ENCODE data around the gene CMTM8. TPM values are rescaled to one million over a fixed set of nuclear protein-coding genes. Genes with fewer than 3 reads are reported as not detected.
A peak's percentile ranks its signal among the peaks of the same experiment; 100 is the strongest.

CMTM8 gene
- total and polyA plus RNA-seq, 9 donors, result 0.53 to 3.9 (median 2.4) TPM

GRCh38 chr3:32200992-32201758 is 37.3 kb upstream of the CMTM8 start:
- Histone ChIP-seq H3K36me3 (ENCODE audit: control insufficient read depth, insufficient read depth, low read length) (no peaks in the 10 kb centered on the region), H3K27ac (ENCODE audit: low read length) (peak overlapping the region; percentile 75), H3K27me3 (ENCODE audit: control insufficient read depth, insufficient read depth, low read length) (no peaks in the 10 kb centered on the region), H3K4me3 (ENCODE audit: low read length) (no peak overlapping the region), H3K9me3 (replicated peaks; ENCODE audit: control insufficient read depth, low read depth, low read length) (no peaks in the 10 kb centered on the region), H3K4me1 (ENCODE audit: control insufficient read depth, insufficient read depth, low read length) (peaks cover 16% of the 10 kb centered on the region)
- 42% methylated on average over 6 of the region's 10 CpGs for WGBS (ENCODE audit: insufficient coverage)
- DNase-seq, result peak; percentile 91

DNA sequence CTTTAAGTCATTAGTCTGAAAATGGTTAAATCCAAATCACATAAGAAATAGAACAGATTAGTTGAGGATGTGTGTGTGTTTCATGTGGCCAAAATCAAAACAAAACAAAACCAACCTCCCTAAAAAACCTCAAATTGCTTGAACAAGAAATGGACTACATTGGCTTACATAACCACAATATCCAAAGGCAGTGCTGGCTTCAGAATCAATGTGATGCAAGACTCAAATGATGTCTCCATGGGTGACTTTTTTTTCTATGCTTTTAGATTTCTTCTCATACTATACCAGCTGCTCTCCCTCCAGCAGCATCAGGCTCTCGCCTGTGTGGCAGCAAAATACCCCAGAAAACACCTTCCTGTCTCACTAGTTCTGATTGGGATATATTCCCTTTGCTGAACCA is 36.0 kb upstream of the CMTM8 start:
- no CpG with 5 or more reads among the region's 1 CpG for WGBS (ENCODE audit: insufficient coverage)
- H3K4me1 ChIP-seq (ENCODE audit: control insufficient read depth, insufficient read depth, low read length), result peaks cover 16% of the 10 kb centered on the region

GRCh38 chr3:32203854-32204253 is 34.6 kb upstream of the CMTM8 start:
- DNase-seq, result no peak
- Histone ChIP-seq H3K9me3 (replicated peaks; ENCODE audit: control insufficient read depth, low read depth, low read length) (no peaks in the 10 kb centered on the region), H3K4me1 (ENCODE audit: control insufficient read depth, insufficient read depth, low read length) (peaks cover 16% of the 10 kb centered on the region), H3K27ac (ENCODE audit: low read length) (no peak overlapping the region), H3K27me3 (ENCODE audit: control insufficient read depth, insufficient read depth, low read length) (no peaks in the 10 kb centered on the region), H3K4me3 (ENCODE audit: low read length) (no peak overlapping the region), H3K36me3 (ENCODE audit: control insufficient read depth, insufficient read depth, low read length) (no peaks in the 10 kb centered on the region)

More for the DNA sequence above, 36.0 kb upstream of the CMTM8 start:
- DNase-seq, result peak; percentile 15
- Histone ChIP-seq H3K4me3 (ENCODE audit: low read length) (no peak overlapping the region), H3K36me3 (ENCODE audit: control insufficient read depth, insufficient read depth, low read length) (no peaks in the 10 kb centered on the region), H3K27ac (ENCODE audit: low read length) (no peak overlapping the region), H3K9me3 (replicated peaks; ENCODE audit: control insufficient read depth, low read depth, low read length) (no peaks in the 10 kb centered on the region), H3K27me3 (ENCODE audit: control insufficient read depth, insufficient read depth, low read length) (no peaks in the 10 kb centered on the region)

DNA sequence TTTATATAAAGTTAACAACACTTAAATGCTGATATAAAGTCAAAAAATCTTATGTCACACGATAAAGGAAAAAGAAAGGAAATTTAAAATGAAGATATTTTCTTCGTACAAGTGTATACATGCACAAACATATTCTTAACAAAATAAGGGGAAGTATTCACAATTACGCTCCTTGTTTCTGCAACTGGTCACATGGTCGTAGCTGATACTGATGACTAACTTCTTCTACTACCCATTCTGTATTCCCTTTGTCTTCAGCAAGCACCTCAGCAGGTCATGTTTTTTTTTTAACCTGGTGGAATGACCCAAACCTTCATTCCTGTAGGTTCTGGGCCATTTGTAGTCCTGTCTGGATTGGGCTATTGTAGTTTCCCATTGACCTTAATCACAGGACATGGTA is 30.0 kb upstream of the CMTM8 start:
- Histone ChIP-seq H3K36me3 (ENCODE audit: control insufficient read depth, insufficient read depth, low read length) (no peaks in the 10 kb centered on the region), H3K27me3 (ENCODE audit: control insufficient read depth, insufficient read depth, low read length) (no peaks in the 10 kb centered on the region), H3K27ac (ENCODE audit: low read length) (no peak overlapping the region), H3K4me1 (ENCODE audit: control insufficient read depth, insufficient read depth, low read length) (no peaks in the 10 kb centered on the region), H3K4me3 (ENCODE audit: low read length) (no peak overlapping the region), H3K9me3 (replicated peaks; ENCODE audit: control insufficient read depth, low read depth, low read length) (no peaks in the 10 kb centered on the region)
- DNase-seq, result no peak
- WGBS (ENCODE audit: insufficient coverage), result 60% methylated on average over 2 of the region's 4 CpGs

GRCh38 chr3:32215185-32215584 is 23.3 kb upstream of the CMTM8 start:
- Histone ChIP-seq H3K27me3 (ENCODE audit: control insufficient read depth, insufficient read depth, low read length) (peaks cover 6% of the 10 kb centered on the region), H3K36me3 (ENCODE audit: control insufficient read depth, insufficient read depth, low read length) (no peaks in the 10 kb centered on the region), H3K27ac (ENCODE audit: low read length) (no peak overlapping the region), H3K9me3 (replicated peaks; ENCODE audit: control insufficient read depth, low read depth, low read length) (peaks cover 6% of the 10 kb centered on the region), H3K4me3 (ENCODE audit: low read length) (no peak overlapping the region), H3K4me1 (ENCODE audit: control insufficient read depth, insufficient read depth, low read length) (no peaks in the 10 kb centered on the region)
- DNase-seq, result no peak
- no CpG with 5 or more reads among the region's 2 CpGs for whole genome bisulfite sequencing (ENCODE audit: insufficient coverage)

DNA sequence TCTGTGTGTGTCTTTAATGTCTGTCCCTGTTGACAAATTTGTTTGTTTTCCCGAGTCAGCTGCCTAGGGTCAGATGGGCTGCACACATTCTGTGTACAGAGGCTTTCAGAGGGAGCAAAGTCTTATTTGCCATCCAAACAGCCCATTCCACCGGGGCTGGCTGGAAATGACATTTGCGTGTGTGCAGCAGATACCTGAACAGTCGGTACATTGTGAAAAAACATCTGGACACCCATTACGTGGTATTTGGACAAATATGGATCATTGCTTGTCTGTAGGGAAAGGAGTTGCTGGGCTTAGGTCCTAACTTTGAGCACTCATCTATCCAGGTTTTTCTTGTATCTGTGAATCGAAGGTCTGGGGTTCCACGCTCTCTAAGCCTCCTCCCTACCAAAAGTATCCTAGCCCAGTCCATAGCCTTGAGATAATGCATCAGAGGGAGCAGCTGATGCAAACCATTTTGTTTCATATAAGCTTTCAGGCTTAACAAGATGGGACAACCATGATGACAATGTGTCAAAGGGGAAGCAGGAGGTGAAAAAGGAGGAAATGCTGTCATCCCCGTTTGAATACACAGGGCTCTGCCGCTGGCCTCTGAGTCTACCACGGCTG is 22.2 kb upstream of the CMTM8 start:
- Histone ChIP-seq H3K27me3 (ENCODE audit: control insufficient read depth, insufficient read depth, low read length) (peaks cover 6% of the 10 kb centered on the region), H3K27ac (ENCODE audit: low read length) (no peak overlapping the region), H3K4me1 (ENCODE audit: control insufficient read depth, insufficient read depth, low read length) (no peaks in the 10 kb centered on the region), H3K36me3 (ENCODE audit: control insufficient read depth, insufficient read depth, low read length) (no peaks in the 10 kb centered on the region), H3K4me3 (ENCODE audit: low read length) (no peak overlapping the region), H3K9me3 (replicated peaks; ENCODE audit: control insufficient read depth, low read depth, low read length) (peaks cover 6% of the 10 kb centered on the region)
- 22% methylated on average over 4 of the region's 10 CpGs for WGBS (ENCODE audit: insufficient coverage)
- DNase-seq, result no peak

DNA sequence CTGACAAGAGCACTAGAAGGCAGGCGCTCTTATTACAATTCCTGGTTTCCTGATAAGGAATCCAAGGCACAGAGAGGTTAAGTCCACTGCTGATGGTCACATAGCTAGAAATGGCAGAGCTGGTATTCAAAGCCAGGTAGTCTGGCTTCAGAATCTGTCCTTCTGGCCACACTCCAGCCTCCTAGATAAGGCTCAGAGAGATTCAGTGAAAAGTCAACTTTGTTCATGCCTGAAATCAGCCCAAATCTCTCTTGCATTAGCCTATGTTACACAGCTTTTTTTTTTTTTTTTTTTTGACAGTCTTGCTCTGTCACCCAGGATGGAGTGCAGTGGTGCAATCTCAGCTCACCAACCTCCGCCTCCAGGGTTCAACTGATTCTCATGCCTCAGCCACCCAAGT is 21.1 kb upstream of the CMTM8 start:
- Histone ChIP-seq H3K27me3 (ENCODE audit: control insufficient read depth, insufficient read depth, low read length) (peaks cover 6% of the 10 kb centered on the region), H3K9me3 (replicated peaks; ENCODE audit: control insufficient read depth, low read depth, low read length) (peaks cover 6% of the 10 kb centered on the region), H3K4me3 (ENCODE audit: low read length) (no peak overlapping the region), H3K27ac (ENCODE audit: low read length) (no peak overlapping the region), H3K36me3 (ENCODE audit: control insufficient read depth, insufficient read depth, low read length) (no peaks in the 10 kb centered on the region), H3K4me1 (ENCODE audit: control insufficient read depth, insufficient read depth, low read length) (peaks cover 2% of the 10 kb centered on the region)
- whole genome bisulfite sequencing (ENCODE audit: insufficient coverage), result 93% methylated on average over 2 of the region's 2 CpGs
- no peak for DNase-seq

DNA sequence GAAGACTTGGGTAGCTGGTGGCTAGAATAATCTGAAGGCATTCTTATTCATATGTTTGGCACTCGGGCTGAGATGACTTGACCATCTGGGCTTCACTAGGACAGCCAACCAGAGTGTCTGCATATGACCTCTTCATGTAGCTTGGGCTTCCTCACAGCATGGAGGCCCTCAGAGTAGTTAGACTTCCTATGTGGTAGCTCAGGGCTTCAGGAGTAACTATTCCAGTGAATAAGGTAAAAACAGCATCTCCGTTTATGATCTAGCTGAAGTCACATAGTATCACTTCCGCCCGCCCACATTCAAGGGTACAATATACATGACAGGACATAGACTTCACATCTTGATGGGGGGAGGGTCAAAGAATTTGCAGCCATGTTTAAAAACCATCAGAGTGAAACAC is 18.9 kb upstream of the CMTM8 start:
- Histone ChIP-seq H3K4me3 (ENCODE audit: low read length) (no peak overlapping the region), H3K27me3 (ENCODE audit: control insufficient read depth, insufficient read depth, low read length) (peaks cover 8% of the 10 kb centered on the region), H3K36me3 (ENCODE audit: control insufficient read depth, insufficient read depth, low read length) (no peaks in the 10 kb centered on the region), H3K4me1 (ENCODE audit: control insufficient read depth, insufficient read depth, low read length) (peaks cover 2% of the 10 kb centered on the region), H3K27ac (ENCODE audit: low read length) (no peak overlapping the region), H3K9me3 (replicated peaks; ENCODE audit: control insufficient read depth, low read depth, low read length) (peaks cover 6% of the 10 kb centered on the region)
- DNase-seq, result no peak
- 0% methylated on average over 1 of the region's 4 CpGs for WGBS (ENCODE audit: insufficient coverage)

DNA sequence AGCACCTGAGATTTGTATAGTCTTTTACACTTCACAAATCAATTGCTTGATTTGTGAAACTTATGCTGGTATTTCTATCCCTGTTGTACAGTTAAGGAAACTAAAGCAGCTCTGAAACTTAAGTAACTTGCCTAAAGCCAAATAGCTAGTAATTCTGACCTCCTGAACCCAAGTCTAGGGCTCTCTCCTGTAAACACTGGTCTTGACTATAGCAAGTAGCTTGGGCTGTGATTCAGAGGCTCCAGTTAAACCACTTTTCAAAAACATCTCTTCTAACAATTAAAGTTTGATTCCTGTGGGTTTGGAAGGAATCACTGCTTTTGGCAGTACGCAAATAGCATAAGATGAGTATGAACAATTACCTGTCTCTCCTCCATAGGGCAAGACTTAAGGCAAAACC is 18.5 kb upstream of the CMTM8 start:
- peaks cover 8% of the 10 kb centered on the region for H3K27me3 ChIP-seq (ENCODE audit: control insufficient read depth, insufficient read depth, low read length)
- no peak overlapping the region for H3K27ac ChIP-seq (ENCODE audit: low read length)
- H3K36me3 ChIP-seq (ENCODE audit: control insufficient read depth, insufficient read depth, low read length), result no peaks in the 10 kb centered on the region
- no peak for DNase-seq
- no peak overlapping the region for H3K4me3 ChIP-seq (ENCODE audit: low read length)
- no CpG with 5 or more reads among the region's 1 CpG for WGBS (ENCODE audit: insufficient coverage)
- H3K4me1 ChIP-seq (ENCODE audit: control insufficient read depth, insufficient read depth, low read length), result peaks cover 2% of the 10 kb centered on the region
- peaks cover 6% of the 10 kb centered on the region for H3K9me3 ChIP-seq (replicated peaks; ENCODE audit: control insufficient read depth, low read depth, low read length)

GRCh38 chr3:32222950-32223349 is 15.5 kb upstream of the CMTM8 start:
- peaks cover 2% of the 10 kb centered on the region for H3K27me3 ChIP-seq (ENCODE audit: control insufficient read depth, insufficient read depth, low read length)
- H3K4me3 ChIP-seq (ENCODE audit: low read length), result no peak overlapping the region
- 83% methylated on average over 1 of the region's 3 CpGs for WGBS (ENCODE audit: insufficient coverage)
- peaks cover 6% of the 10 kb centered on the region for H3K9me3 ChIP-seq (replicated peaks; ENCODE audit: control insufficient read depth, low read depth, low read length)
- no peak overlapping the region for H3K27ac ChIP-seq (ENCODE audit: low read length)
- DNase-seq, result no peak
- no peaks in the 10 kb centered on the region for H3K36me3 ChIP-seq (ENCODE audit: control insufficient read depth, insufficient read depth, low read length)
- H3K4me1 ChIP-seq (ENCODE audit: control insufficient read depth, insufficient read depth, low read length), result peaks cover 2% of the 10 kb centered on the region

All from muscle of leg (tissue), 11 donors.